Right lobe of liver (tissue), 6 donors: Measurements from ENCODE around the gene EFCAB14. TPM values are rescaled to one million over a fixed set of nuclear protein-coding genes. Genes with fewer than 3 reads are reported as not detected.

Experiments used
- ATAC-seq, 4 donors: fragments of 200-7000 bp; cut with Tn5 transposase; one replicate each; pipeline ENCODE4 v1.9.1; 2020; ENCODE audit warnings: mild to moderate bottlenecking in 4 of 4, moderate library complexity in 4 of 4
- DNase-seq, 3 donors: peaks; one replicate each; pipeline ENCODE4 v3.0.0-alpha.2; 2020
- H3K27ac ChIP-seq, 3 donors: fragments of 200-600 bp; one replicate each; pipeline ENCODE4 v1.8.0; 2022
- H3K27me3 ChIP-seq, 2 donors: fragments of 200-600 bp; one replicate each; pipeline ENCODE4 v1.8.0; 2022
- H3K36me3 ChIP-seq, 4 donors: fragments of 200-600 bp; sonication (generic) in 1 of 4; one replicate each; pipeline versions ENCODE4 v1.5.1 to v1.8.0; 2017 to 2022; ENCODE audit warnings: control low read depth in 1 of 4
- H3K4me1 ChIP-seq, 4 donors: fragments of 200-600 bp; sonication (generic) in 1 of 4; one replicate each; pipeline versions ENCODE4 v1.5.1 to v1.8.0; 2017 to 2022; ENCODE audit warnings: control low read depth in 1 of 4
- H3K4me3 ChIP-seq, 3 donors: fragments of 200-600 bp; one replicate each; pipeline ENCODE4 v1.8.0; 2022
- H3K9me3 ChIP-seq, 4 donors: fragments of 200-600 bp; sonication (generic) in 1 of 4; one replicate each; pipeline versions ENCODE4 v1.5.1 to v1.8.0; 2017 to 2022; ENCODE audit warnings: control low read depth in 1 of 4
- POLR2A ChIP-seq: fragments of 450-650 bp; IDR thresholded peaks from one replicate; pipeline ENCODE4 v1.6.1; 2017; ENCODE audit warnings: antibody characterized with exemption, mild to moderate bottlenecking
- WGBS: methylation state at CpG from one replicate; pipeline ENCODE4 v1.1.6; 2018; ENCODE audit warnings: low coverage, low lambda C conversion rate; ENCODE audit not compliant: insufficient coverage; ENCODE audit errors: missing lambda C conversion rate; 5-methylcytosine and 5-hydroxymethylcytosine counted together
- intact Hi-C, 2 donors: fragments of 100-400 bp; cut with DNase I; formaldehyde crosslinking; loops; one replicate each; pipeline versions ENCODE4 v1.11.2 to v1.14.1; 2022
- total RNA-seq, 6 experiments: library from RNA; depleted of rRNA in 2 of 6; stranded (reverse); fragments of >200 nt in 2 of 6; fragmentation: NEBNext Ultra II Directional in 3 of 6; extraction: Animal tissue kit (Norgen Biotek cat#: 25700) in 3 of 6; gene quantifications; one replicate each; pipeline versions ENCODE4 v1.1.0 to v1.2.4, GENCODE V29; 2016 to 2023
- TF ChIP-seq, protein P1 (sequence below), 4 donors: fragments of 200-600 bp in 3 of 4; fragments of 450-650 bp in 1 of 4; IDR thresholded peaks; one replicate each; pipeline versions ENCODE4 v1.5.1 to v1.8.0; 2016 to 2022; ENCODE audit warnings: antibody characterized with exemption in 4 of 4, mild to moderate bottlenecking in 2 of 4
- donor health status: DM: no; HTN: yes; CAD: no.
- donor health status: DM: no; HTN: no; CAD: no.
- donor health status: DM: no; HTN: no; CAD: no.
- donor health status: DM: no; HTN: yes; CAD: no.
- donor health status: DM: no; HTN: yes; CAD: no.

EFCAB14 gene
- total RNA-seq, 6 experiments from 2014 or later = 41.5 to 56.9 (median 43.5) TPM

DNA sequence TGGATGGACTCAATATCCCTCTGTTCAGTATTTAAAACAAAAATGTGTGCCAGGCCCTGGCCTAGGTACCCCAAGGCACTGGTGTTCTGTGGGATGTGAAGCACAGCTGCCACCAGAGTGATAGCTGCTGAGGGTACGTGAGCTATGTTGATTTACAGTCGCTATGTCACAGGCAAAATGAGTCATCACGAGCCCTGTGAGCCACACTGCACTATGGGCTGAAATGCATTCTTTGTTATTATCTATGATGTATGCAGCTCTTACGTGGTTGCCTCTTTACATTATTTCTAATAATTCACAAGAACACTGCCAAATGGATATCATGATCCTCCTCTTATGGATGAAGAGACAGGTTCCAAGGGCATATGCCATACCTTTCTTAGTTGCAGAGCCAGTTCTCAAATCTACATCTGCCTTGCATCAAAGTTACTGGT lies 45.1 kb downstream of the EFCAB14 start:
- H3K4me1 ChIP-seq = peaks cover 0 to 10% (median 0%) of the 10 kb centered on the region in 4 donors
- no peak overlapping the region for H3K4me3 ChIP-seq
- ATAC-seq (no peak), DNase-seq (no peak)
- WGBS = no CpG with 5 or more reads among the region's 4 CpGs
- no peaks in the 10 kb centered on the region for H3K27me3 ChIP-seq
- TF ChIP-seq, protein P1, sequence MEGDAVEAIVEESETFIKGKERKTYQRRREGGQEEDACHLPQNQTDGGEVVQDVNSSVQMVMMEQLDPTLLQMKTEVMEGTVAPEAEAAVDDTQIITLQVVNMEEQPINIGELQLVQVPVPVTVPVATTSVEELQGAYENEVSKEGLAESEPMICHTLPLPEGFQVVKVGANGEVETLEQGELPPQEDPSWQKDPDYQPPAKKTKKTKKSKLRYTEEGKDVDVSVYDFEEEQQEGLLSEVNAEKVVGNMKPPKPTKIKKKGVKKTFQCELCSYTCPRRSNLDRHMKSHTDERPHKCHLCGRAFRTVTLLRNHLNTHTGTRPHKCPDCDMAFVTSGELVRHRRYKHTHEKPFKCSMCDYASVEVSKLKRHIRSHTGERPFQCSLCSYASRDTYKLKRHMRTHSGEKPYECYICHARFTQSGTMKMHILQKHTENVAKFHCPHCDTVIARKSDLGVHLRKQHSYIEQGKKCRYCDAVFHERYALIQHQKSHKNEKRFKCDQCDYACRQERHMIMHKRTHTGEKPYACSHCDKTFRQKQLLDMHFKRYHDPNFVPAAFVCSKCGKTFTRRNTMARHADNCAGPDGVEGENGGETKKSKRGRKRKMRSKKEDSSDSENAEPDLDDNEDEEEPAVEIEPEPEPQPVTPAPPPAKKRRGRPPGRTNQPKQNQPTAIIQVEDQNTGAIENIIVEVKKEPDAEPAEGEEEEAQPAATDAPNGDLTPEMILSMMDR (IDR thresholded peaks at IDR 0.05) = no peak
- no peak for TF ChIP-seq POLR2A
- intact Hi-C loops = no loop called here
- H3K9me3 ChIP-seq = no peaks in the 10 kb centered on the region
- H3K36me3 ChIP-seq = peaks cover 0 to 19% (median 4%) of the 10 kb centered on the region in 4 donors
- H3K27ac ChIP-seq = no peak overlapping the region

DNA sequence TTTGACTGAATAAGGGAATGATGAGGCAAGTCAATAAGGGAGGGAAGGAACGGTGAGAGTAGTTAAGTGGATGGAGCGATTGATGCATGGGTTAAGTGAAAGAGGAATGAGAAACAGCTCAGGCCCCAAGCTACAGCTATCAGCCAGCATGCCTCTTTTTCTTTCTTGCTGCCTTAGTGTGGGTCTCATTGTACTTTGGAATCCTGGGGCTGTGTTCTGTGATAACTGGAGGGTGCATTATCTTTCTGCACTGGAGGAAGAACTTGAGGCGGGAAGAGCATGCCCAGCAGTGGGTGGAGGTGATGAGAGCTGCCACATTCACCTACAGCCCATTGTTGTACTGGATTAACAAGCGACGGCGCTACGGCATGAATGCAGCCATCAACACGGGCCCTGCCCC lies 46.2 kb downstream of the EFCAB14 start:
- DNase-seq = no peak
- Histone ChIP-seq H3K4me1 (peaks cover 0 to 10% (median 0%) of the 10 kb centered on the region in 4 donors), H3K9me3 (no peaks in the 10 kb centered on the region), H3K4me3 (no peak overlapping the region), H3K27me3 (no peaks in the 10 kb centered on the region), H3K36me3 (peaks cover 0 to 9% (median under 1%) of the 10 kb centered on the region in 4 donors), H3K27ac (no peak overlapping the region)
- TF ChIP-seq, protein P1 (IDR thresholded peaks at IDR 0.05) = no peak
- no peak for TF ChIP-seq POLR2A
- 33% methylated on average over 2 of the region's 8 CpGs for WGBS
- intact Hi-C loops = no loop called here
- ATAC-seq = no peak

DNA sequence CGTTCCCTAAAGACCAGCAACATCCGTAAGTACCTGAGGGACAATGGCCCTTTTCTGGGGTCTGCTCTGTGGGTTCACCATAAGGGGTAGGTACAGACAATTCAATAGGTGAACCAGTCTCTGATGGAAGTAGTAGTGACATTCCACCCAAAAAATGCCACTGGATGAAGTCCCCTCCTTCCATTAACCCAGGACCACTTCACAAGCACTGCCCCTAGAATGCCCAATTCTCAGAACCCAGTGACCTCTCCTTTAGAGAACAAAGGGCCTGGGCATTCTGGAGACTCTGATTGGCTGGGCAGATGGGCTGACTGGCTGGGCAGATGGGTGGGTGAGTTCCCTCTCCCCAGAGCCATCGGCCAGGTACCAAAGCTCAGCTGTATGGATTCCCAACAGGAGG lies 47.4 kb downstream of the EFCAB14 start, which contains the start of gene TEX38:
TEX38 (plus strand) TSS at position 301 of the 400 bp plus-strand sequence; CDS start at position 382, 81 bp downstream.
- ATAC-seq (no peak), DNase-seq (no peak)
- intact Hi-C loops = no loop called here
- Histone ChIP-seq H3K9me3 (no peaks in the 10 kb centered on the region), H3K4me1 (peaks cover 0 to 19% (median 0%) of the 10 kb centered on the region in 4 donors), H3K27me3 (no peaks in the 10 kb centered on the region), H3K27ac (no peak within 1 kb of the TSS), H3K36me3 (peaks cover 0 to 2% (median 0%) of the 10 kb centered on the region in 4 donors), H3K4me3 (no peak within 1 kb of the TSS)
- TF ChIP-seq, protein P1 (IDR thresholded peaks at IDR 0.05) = no peak
- TF ChIP-seq POLR2A = no peak
- WGBS = 100% methylated on average over 2 of the region's 3 CpGs

DNA sequence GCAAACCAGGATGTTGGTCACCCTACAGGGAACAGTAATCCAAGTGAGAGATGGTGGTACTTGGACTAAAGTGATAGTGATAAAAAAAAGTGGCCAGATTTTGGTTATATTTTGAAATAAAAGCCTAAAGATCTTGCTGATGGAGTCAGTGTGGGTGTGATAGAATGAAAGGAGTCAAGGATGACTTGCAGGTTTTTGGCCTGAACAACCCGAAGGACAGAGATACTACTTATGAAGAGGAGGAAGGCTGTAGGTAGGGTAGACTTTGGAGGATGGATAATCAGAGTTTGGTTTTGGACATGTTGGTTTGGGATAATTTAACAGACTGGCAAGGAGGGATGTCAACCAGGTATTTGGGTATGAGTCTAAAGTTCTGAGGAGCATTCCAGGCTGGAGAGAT lies 48.8 kb downstream of the EFCAB14 start:
- H3K27ac ChIP-seq = no peak overlapping the region
- ATAC-seq (no peak), DNase-seq (no peak)
- H3K27me3 ChIP-seq = no peaks in the 10 kb centered on the region
- 91% methylated on average over 1 of the region's 1 CpG for WGBS
- peaks cover 0 to 13% (median 0%) of the 10 kb centered on the region in 4 donors for H3K4me1 ChIP-seq
- no peak overlapping the region for H3K4me3 ChIP-seq
- TF ChIP-seq, protein P1 (IDR thresholded peaks at IDR 0.05) = no peak
- no peak for TF ChIP-seq POLR2A
- intact Hi-C loops = no loop called here
- H3K9me3 ChIP-seq = no peaks in the 10 kb centered on the region
- no peaks in the 10 kb centered on the region for H3K36me3 ChIP-seq
